ENCODE data around the gene BRAF.
A peak's percentile ranks its signal among the peaks of the same experiment; 100 is the strongest.

The BRAF gene

DNA sequence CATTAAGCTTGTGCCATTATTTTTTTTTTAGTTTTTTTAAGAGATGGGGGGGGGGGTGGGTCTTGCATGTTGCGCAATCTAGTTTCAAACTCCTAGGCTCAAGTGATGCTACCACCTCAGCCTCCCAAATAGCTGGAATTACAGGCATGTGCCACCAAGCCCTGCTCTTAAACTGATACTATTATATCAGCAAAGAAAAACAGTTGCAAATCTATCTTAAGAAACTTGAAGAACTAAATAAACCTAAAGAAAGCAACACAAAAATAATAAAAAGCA, 47.5 kb downstream of the BRAF start:
- DNase-seq (ENCODE audit: low read depth): peak; percentile 9
- TF ChIP-seq, protein P1, sequence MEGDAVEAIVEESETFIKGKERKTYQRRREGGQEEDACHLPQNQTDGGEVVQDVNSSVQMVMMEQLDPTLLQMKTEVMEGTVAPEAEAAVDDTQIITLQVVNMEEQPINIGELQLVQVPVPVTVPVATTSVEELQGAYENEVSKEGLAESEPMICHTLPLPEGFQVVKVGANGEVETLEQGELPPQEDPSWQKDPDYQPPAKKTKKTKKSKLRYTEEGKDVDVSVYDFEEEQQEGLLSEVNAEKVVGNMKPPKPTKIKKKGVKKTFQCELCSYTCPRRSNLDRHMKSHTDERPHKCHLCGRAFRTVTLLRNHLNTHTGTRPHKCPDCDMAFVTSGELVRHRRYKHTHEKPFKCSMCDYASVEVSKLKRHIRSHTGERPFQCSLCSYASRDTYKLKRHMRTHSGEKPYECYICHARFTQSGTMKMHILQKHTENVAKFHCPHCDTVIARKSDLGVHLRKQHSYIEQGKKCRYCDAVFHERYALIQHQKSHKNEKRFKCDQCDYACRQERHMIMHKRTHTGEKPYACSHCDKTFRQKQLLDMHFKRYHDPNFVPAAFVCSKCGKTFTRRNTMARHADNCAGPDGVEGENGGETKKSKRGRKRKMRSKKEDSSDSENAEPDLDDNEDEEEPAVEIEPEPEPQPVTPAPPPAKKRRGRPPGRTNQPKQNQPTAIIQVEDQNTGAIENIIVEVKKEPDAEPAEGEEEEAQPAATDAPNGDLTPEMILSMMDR (conservative IDR thresholded peaks at IDR 0.05; ENCODE audit: control insufficient read depth, insufficient read depth, low read depth, low read length): no peak

DNA sequence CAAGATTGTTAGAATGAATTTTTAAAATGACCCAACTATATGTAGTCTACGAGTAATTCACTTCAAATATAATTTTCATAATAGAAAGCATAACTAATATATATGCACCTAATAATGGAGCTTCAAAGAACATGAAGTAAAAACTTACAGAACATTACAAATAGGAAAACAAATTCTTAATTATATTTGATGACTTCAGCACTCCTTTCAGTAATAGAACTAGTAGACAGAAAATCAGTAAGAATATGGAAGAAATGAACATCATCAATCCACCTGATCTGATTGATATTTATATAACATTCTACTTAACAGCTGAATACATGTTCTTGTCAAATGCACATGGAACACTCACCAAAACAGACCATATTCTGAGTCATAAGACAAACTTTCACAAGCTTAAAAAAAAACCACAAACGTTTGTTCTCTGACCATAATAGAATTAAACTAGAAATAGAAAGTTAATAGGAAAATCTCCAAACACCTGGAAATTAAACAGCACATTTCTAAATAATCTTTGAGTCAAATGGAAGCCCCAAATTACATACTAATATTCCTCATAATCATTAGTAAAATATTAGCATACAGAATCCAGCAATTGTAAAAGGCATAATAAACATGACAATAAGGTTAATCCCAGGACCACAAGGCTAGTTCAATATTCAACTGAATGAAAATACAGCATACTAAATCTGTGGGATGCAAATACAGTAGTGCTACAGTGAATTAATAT, 48.0 kb downstream of the BRAF start:
- TF ChIP-seq, protein P1 (conservative IDR thresholded peaks at IDR 0.05; ENCODE audit: control insufficient read depth, insufficient read depth, low read depth, low read length): no peak
- peak overlapping the region; percentile 1 for H3K4me3 ChIP-seq (ENCODE audit: control insufficient read depth, low read depth, low read length)
- peak; percentile 84 for DNase-seq (ENCODE audit: low read depth)

More for the DNA sequence above, 47.5 kb downstream of the BRAF start:
- no peak overlapping the region for H3K4me3 ChIP-seq (ENCODE audit: control insufficient read depth, low read depth, low read length)

DNA sequence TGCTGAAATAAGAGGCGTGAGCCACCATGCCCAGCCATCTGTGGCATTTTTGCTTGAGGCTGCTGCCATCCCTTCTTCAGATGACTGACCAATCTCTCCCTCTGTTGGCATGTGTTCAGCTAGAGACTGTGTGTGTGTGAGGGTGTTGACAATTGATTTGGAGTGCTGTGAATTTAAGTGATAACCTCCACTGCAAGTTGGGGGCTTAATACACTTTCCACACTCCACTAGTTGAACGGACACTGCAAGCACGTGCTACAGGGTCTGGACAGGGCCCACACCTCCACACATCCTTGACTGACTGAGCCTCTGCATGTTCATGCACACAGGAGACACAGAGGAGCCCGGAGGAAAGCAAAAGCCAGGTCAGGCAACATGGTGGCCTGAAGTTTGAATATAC, 51.3 kb downstream of the BRAF start:
- TF ChIP-seq, protein P1 (conservative IDR thresholded peaks at IDR 0.05; ENCODE audit: control insufficient read depth, insufficient read depth, low read depth, low read length): no peak
- no peak overlapping the region for H3K4me3 ChIP-seq (ENCODE audit: control insufficient read depth, low read depth, low read length)
- DNase-seq (ENCODE audit: low read depth): no peak

DNA sequence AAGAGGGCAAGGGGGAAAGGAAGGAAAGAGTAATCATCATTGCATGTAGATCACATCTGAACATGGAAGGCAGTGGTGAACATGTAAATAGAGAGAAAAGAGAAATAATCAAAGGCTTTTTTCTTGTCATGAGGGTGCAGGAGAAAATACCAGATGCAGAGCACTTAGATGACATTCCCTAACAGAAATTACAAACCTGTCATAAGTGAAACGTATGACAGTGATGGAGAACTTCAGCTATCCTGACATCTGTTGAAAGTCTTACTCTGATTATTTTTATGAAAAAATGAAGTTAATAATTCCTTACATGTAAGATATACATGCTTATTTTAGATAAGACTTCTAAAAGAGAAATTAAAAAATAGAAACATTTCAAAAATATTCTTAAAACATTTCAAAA, 54.7 kb downstream of the BRAF start:
- TF ChIP-seq, protein P1 (conservative IDR thresholded peaks at IDR 0.05; ENCODE audit: control insufficient read depth, insufficient read depth, low read depth, low read length): no peak
- no peak for DNase-seq (ENCODE audit: low read depth)
- H3K4me3 ChIP-seq (ENCODE audit: control insufficient read depth, low read depth, low read length): no peak overlapping the region

DNA sequence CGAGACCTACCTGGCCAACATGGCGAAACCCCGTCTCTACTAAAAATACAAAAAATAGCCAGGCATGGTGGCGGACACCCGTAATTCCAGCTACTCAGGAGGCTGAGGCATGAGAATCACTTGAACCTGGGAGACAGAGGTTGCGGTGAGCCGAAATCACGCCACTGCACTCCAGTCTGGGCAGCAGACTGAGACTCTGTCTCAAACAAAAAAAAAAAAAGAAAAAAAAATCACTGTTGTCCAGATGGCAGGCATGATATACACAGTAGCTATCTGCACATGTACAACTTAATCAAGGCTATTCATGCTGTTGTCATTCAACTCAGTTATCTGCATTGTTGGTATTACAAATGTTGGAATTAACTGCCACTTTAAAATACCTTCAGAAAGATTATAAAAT, 55.3 kb downstream of the BRAF start:
- H3K4me3 ChIP-seq (ENCODE audit: control insufficient read depth, low read depth, low read length): no peak overlapping the region
- TF ChIP-seq, protein P1 (conservative IDR thresholded peaks at IDR 0.05; ENCODE audit: control insufficient read depth, insufficient read depth, low read depth, low read length): no peak
- no peak for DNase-seq (ENCODE audit: low read depth)

DNA sequence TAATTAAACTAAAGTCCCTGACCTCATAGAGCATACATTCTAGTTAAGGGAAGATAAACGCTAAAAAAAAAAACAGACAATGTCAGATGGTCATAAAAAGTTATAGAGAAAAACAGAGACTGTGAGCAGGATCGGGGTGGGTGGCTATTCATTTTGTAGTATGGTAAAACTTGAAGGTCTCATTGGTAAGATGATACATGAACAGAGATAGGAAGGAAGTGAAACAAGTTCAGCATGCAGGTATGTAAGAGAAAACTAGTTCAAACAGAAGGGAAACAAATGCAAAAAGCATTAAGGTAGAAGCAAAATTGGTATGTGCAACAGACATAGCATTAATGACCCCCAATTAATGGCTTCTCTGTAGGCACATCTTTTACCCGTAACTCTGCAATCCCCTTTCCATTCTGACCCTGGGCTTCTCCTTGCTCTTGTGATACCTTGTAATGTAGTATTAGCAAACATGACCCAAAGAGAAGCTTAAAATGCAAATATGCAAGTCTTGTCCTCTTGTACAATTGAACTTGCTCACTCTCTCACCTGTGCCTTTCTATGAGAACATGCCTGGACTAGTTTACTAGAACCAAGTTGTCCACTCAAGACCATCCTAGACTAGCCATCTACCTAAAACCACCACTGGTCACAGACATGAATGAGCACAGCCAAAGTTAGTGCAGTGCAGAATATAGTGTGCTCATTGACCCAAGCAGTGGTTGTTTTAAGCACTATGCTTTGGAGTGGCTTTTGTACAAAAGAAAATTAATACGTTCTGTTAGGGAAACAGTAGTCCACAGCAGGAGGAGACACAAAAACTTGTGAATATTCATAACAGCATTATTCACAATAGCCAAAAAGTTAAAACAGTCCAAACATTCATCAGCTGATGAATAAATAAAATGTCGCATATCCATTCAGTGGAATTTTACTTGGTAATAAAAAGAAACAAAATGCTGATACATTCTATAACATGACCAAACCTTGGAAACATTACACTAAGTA, 57.0 kb downstream of the BRAF start:
- DNase-seq (ENCODE audit: low read depth): no peak
- TF ChIP-seq, protein P1 (conservative IDR thresholded peaks at IDR 0.05; ENCODE audit: control insufficient read depth, insufficient read depth, low read depth, low read length): no peak
- H3K4me3 ChIP-seq (ENCODE audit: control insufficient read depth, low read depth, low read length): no peak overlapping the region
